H1 (cell line): ENCODE data around the gene ZFP90.

Experiments used
- CTCF ChIP-seq, 3 experiments: IDR thresholded peaks; 1 replicate in 2 of 3; 2 replicates in 1 of 3; pipeline versions ENCODE4 v1.5.1 to v1.6.1; 2011; ENCODE audit warnings: low read length in 3 of 3, mild to moderate bottlenecking in 3 of 3, inconsistent platforms in 2 of 3, low read depth in 1 of 3, moderate library complexity in 1 of 3; ENCODE audit not compliant: insufficient read depth in 1 of 3; ENCODE audit errors: control extremely low read depth in 1 of 3
- EZH2 ChIP-seq: fragments of 200-600 bp; sonication (generic); IDR thresholded peaks from 2 replicates; pipeline ENCODE4 v1.7.1; 2012; ENCODE audit warnings: low read depth, mild to moderate bottlenecking, moderate library complexity, low read length, inconsistent platforms; ENCODE audit not compliant: severe bottlenecking
- JUND ChIP-seq: IDR thresholded peaks from 2 replicates; pipeline ENCODE4 v1.6.1; 2011; ENCODE audit warnings: mild to moderate bottlenecking, improper control_type of control experiment, low read length
- POLR2A ChIP-seq, 2 experiments: IDR thresholded peaks; 1 replicate in 1 of 2; 2 replicates in 1 of 2; pipeline ENCODE4 v1.6.1; 2011; ENCODE audit warnings: low read depth in 2 of 2, low read length in 2 of 2, mild to moderate bottlenecking in 2 of 2; ENCODE audit errors: control extremely low read depth in 1 of 2
- POLR2AphosphoS5 ChIP-seq: IDR thresholded peaks from 2 replicates; pipeline ENCODE4 v1.6.1; 2011; ENCODE audit warnings: low read depth, low read length
- RAD21 ChIP-seq, 2 experiments: IDR thresholded peaks in 1 of 2; conservative IDR thresholded peaks in 1 of 2; 2 replicates each; pipeline ENCODE4 v1.6.1; 2011; ENCODE audit warnings: low read depth in 2 of 2, low read length in 2 of 2, improper control_type of control experiment in 1 of 2, inconsistent platforms in 1 of 2, mild to moderate bottlenecking in 1 of 2, moderate library complexity in 1 of 2
- RFX5 ChIP-seq: IDR thresholded peaks from 2 replicates; pipeline ENCODE4 v1.6.1; 2011; ENCODE audit warnings: low read depth, low read length, improper control_type of control experiment, borderline replicate concordance
- RNF2 ChIP-seq: fragments of 200-900, 300-1000 bp; sonication (generic); IDR thresholded peaks from 2 replicates; pipeline ENCODE4 v1.7.1; 2016; ENCODE audit warnings: borderline replicate concordance, low read depth, mild to moderate bottlenecking, antibody characterized with exemption, low read length; ENCODE audit not compliant: poor library complexity, severe bottlenecking; ENCODE audit errors: missing control alignments
- TAF1 ChIP-seq: IDR thresholded peaks from 2 replicates; pipeline ENCODE4 v1.6.1; 2011; ENCODE audit warnings: mild to moderate bottlenecking, low read depth, low read length
- USF2 ChIP-seq: IDR thresholded peaks from 2 replicates; pipeline ENCODE4 v1.6.1; 2011; ENCODE audit warnings: low read length, improper control_type of control experiment
- YY1 ChIP-seq: IDR thresholded peaks from 2 replicates; pipeline ENCODE4 v1.6.1; 2011; ENCODE audit warnings: low read depth, mild to moderate bottlenecking, low read length
- TF ChIP-seq, protein P1 (sequence below): IDR thresholded peaks from 2 replicates; pipeline ENCODE4 v1.6.1; 2011; ENCODE audit warnings: low read depth, mild to moderate bottlenecking, low read length; ENCODE audit not compliant: insufficient read depth

GRCh38 chr16:68492151-68492542 is 46.9 kb upstream of the ZFP90 start:
- no peak for TF ChIP-seq YY1
- no peak for TF ChIP-seq POLR2AphosphoS5
- TF ChIP-seq, protein P1, sequence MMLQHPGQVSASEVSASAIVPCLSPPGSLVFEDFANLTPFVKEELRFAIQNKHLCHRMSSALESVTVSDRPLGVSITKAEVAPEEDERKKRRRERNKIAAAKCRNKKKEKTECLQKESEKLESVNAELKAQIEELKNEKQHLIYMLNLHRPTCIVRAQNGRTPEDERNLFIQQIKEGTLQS: no peak
- no peak for TF ChIP-seq EZH2
- TF ChIP-seq CTCF (IDR thresholded peaks at IDR 0.05; ENCODE audit: control extremely low read depth in 1 of 3, insufficient read depth in 1 of 3, low read depth in 1 of 3, low read length in 3 of 3): no peak
- TF ChIP-seq POLR2A (IDR thresholded peaks at IDR 0.05; ENCODE audit: control extremely low read depth in 1 of 2, low read depth in 2 of 2, low read length in 2 of 2): no peak
- no peak for TF ChIP-seq JUND
- no peak for TF ChIP-seq RAD21 (IDR thresholded peaks at IDR 0.05 in 1 of 2, conservative IDR thresholded peaks at IDR 0.05 in 1 of 2; ENCODE audit: low read depth in 2 of 2, low read length in 2 of 2)
- TF ChIP-seq TAF1: no peak
- TF ChIP-seq RFX5: no peak
- no peak for TF ChIP-seq RNF2
- TF ChIP-seq USF2: no peak
